PC-3 (cell line): Measurements from ENCODE around the gene NR2E1.

Experiments used
- CTCF ChIP-seq: fragments of 300-600 bp; sonication (generic); conservative IDR thresholded peaks from 2 replicates; pipeline ENCODE4 v1.5.1; 2017; ENCODE audit warnings: antibody characterized with exemption, low read depth, mild to moderate bottlenecking, low read length
- EZH2 ChIP-seq: fragments of 300-600 bp; sonication (generic); IDR thresholded peaks from one replicate; pipeline ENCODE4 v1.6.1; 2017; ENCODE audit warnings: antibody characterized with exemption, mild to moderate bottlenecking, low read length; ENCODE audit not compliant: unreplicated experiment

- no peak for TF ChIP-seq EZH2
- no peak for TF ChIP-seq CTCF
Observed at GRCh38 chr6:108174371-108175175, 8.8 kb downstream of the NR2E1 start.
